Activated T-cell treated with anti-CD3 and anti-CD28 coated beads for 48 hours (primary cell): ENCODE measurements around the gene ETV3.

Experiments used
- DNase-seq: peaks from one replicate; pipeline ENCODE4 v3.0.0-alpha.2; 2020; ENCODE audit warnings: low read depth

Gene ETV3

DNA sequence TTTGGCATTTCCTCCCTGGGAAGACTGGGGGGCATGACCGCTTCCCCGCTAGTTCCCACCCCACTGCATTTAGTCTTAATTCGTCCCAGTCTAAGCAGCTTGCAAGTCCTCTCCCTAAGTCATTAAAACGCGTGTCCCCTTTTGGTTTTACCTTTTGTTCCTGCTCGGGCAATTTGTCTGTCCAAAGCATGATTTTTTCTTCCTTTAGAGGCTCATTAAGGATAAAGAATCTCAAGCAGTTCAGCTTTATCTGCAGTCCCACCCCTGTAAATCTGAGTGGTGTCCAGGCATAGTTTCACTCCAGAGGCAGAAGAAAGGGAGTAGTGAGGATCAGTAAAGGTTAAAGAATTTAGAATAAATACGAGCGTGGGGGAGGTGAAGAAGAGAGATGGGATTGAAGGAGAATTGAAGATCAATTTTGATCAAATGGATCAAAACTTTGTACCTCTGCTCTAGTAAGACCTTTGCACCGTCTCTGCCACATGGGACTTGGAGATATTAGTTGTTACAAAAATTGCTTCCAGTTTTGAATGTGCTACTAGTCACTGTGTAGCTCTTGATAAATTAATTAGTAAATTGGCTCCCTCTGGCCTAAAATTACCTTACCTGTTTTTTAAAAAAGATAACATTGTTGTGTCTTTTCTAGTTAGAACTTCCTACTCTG is 989 bp upstream of the ETV3 start:
- no peak for DNase-seq

GRCh38 chr1:157137408-157138219 is 581 bp downstream of the ETV3 start:
- DNase-seq = no peak

DNA sequence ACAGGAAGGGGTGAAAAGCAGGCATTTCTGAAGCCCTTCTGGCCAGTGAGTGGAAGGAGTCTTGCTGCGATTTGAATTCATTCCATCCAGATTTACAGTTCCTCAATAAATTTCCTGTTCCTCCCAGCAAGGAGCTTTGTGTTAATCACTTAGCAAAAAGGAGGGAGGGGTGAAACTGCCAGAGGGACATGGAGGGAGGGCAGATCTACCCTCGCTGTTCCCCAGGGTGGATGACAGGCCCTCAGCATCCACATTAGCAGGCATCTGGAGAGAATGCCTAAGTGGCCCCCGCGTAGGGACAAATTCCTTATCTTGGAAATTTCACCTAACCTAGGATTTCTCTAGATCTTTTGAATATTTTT is 1.2 kb downstream of the ETV3 start:
- DNase-seq = no peak

DNA sequence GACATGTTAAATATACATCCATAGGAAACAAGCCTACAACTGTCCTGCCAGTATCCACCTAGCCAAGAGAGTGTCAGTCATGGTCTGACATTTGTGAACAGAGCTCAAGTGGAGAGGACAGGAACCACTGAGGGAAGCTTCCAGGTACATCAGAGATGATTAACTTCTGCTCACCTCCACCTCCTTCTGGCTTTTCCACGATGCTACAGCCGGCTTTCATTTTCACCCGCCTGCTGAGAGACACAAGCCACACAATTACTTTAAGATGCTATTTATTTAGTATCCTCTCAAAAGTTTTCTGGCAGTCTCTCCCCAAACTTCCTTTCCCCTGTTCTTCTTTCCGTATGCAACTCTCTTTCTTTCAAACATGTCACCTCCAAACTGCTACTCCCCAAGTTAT is 2.1 kb downstream of the ETV3 start:
- DNase-seq = no peak

DNA sequence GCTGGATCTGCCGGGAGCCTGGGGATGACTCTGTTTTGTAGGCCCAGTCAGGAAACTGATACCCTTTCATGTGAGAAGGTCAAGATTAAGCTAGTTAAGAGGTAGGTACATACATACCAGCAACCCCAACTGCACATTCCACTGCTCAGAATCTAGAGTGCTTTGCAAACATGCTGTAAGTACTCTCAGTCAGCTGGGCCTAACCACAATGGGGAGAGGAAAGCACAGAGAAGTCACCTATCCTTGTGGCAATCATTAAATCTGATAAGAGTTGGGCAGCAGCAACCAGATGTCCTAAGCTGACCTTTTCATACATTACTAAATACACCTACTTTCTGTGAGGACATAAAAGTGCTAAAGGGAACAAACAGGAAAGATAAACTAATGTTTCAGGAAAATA is 2.5 kb downstream of the ETV3 start:
- DNase-seq = no peak

- DNase-seq = no peak
Measured at GRCh38 chr1:157135070-157135469, 3.1 kb downstream of the ETV3 start.

DNA sequence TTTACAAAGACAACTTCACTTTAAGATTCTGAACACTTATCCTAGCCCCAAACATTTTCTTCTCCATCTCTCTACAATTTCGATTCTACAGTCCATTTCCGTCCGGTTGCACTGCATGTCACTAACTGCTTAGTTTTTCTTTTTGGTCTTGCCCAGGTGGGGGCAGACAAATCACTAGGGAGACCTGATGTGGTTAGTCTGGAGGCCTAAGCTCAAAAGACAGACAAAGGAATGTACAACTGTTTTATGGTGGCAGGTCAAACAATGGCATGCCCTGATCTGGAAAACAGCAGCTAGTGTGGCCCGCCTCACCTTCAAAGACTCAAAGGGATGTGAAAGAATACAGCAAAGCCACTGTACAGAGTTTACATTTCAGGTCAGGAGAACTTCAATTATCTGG is 3.8 kb downstream of the ETV3 start:
- no peak for DNase-seq

DNA sequence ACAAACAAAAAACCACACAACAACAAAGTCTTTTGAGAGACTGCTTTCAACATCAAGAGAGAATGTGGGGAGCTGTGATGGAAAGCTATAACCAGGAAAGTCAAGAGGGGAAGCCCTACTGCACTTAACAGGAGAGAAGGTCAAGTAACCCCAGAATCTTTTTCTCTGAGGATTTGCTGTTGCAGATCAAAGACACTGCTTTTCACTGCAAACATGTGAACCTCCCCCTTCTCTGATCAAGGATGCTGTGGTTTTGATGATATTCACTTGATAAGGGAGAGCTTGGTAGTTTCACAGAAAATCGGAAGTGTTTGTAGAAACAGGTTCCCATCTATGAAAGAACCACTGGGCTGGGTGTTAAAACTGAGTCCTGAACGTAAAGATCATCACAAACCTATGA is 4.8 kb downstream of the ETV3 start:
- DNase-seq = no peak

DNA sequence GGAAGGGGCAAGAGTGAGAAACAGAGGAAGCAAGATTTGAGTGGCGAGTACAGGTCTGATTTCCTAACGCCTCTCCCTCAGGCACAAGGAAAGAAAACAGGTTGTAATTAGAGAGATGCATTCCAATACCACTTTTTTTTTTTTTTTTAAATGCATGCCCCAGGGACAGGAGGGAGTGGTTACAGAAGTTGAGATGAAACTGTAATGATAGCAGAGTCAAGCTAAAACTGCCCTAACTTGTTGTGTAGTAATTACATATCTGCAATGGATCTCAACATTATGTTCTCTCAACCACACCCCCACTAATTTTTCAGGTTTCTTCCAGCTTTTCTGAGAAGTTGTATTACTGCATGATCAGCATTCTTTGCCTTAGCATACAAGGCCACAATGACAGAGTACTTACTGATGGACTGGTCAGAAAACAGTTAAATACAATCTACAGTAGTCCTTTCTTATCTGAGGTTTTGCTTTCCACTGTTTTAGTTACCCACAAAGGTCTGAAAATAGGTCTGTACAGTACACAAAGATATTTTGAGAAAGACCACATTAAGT is 5.5 kb downstream of the ETV3 start:
- no peak for DNase-seq

DNA sequence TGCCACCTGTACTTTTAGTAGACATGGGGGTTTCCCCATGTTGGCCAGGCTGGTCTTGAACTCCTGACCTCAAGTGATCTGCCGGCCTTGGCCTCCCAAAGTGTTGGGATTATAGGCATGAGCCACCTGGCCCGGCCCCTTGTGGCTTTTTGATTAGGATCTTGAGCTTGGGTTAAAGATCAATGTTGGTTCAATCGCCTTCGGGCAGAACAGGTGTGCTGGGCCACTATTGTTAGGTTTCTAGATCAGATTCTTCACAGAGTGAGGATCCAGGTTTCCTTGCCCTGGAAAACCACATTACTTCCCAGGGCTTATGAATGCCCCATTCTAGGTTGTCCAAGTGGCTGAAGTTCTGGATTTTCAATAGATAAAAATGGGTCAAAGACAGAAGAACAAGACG is 6.1 kb downstream of the ETV3 start:
- no peak for DNase-seq

GRCh38 chr1:157131281-157131680 is 6.9 kb downstream of the ETV3 start:
- DNase-seq = no peak

- no peak for DNase-seq
Measured at GRCh38 chr1:157124855-157125254, 13.3 kb downstream of the ETV3 start.

DNA sequence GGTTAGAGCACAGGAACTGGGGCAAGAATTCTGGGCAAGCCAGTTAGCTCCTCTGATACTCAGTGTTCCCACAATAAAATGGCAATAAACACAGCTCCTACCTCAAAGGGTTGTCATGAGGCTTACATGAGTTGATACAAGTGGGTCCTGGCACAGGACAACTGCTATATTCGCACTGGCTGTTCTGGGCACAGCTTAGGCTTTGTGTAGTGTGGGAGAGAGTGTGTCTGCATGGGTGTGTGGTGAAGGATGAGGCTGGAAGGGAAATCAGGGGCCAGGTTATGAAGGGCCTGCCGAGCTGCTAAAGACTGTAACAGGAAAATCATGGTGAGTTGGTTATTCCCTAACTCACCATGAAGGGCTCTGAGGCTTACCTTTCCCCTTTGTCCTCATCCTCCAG is 18.7 kb downstream of the ETV3 start:
- DNase-seq = no peak

DNA sequence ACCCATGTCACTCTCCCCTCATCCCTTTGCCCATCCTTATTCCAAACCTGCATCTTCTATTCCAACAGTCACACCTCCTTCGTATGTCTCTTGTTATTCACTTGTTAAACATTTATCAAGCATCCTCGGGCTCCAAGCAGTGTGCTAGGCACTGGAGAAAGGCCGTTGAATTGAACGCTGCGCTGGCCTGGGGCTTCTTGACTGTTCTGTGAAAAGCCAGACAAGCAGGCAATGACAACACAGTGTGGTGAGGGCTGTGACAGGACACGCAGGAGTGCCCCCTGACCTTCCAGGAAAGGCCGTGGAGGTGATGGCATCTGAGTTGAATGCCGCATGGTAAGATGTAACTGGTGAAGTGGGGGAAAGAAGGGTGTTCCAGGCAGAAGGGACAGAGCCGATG is 19.2 kb downstream of the ETV3 start:
- no peak for DNase-seq

- DNase-seq = no peak
Measured at GRCh38 chr1:157117527-157118057, 20.6 kb downstream of the ETV3 start.

- no peak for DNase-seq
Measured at GRCh38 chr1:157116737-157117103, 21.5 kb downstream of the ETV3 start.

GRCh38 chr1:157115851-157116736 is 22.1 kb downstream of the ETV3 start:
- DNase-seq = no peak

- DNase-seq = no peak
Measured at GRCh38 chr1:157115429-157115838, 22.8 kb downstream of the ETV3 start.

GRCh38 chr1:157114183-157115121 is 23.7 kb downstream of the ETV3 start:
- no peak for DNase-seq

GRCh38 chr1:157113631-157114030 is 24.6 kb downstream of the ETV3 start:
- no peak for DNase-seq

GRCh38 chr1:157113106-157113505 is 25.1 kb downstream of the ETV3 start:
- no peak for DNase-seq
